ENCODE measurements around the gene TRAPPC4.

GRCh38 chr11:118998822-118999221 lies 19.7 kb upstream of the TRAPPC4 start:
- TF ChIP-seq, protein P1, sequence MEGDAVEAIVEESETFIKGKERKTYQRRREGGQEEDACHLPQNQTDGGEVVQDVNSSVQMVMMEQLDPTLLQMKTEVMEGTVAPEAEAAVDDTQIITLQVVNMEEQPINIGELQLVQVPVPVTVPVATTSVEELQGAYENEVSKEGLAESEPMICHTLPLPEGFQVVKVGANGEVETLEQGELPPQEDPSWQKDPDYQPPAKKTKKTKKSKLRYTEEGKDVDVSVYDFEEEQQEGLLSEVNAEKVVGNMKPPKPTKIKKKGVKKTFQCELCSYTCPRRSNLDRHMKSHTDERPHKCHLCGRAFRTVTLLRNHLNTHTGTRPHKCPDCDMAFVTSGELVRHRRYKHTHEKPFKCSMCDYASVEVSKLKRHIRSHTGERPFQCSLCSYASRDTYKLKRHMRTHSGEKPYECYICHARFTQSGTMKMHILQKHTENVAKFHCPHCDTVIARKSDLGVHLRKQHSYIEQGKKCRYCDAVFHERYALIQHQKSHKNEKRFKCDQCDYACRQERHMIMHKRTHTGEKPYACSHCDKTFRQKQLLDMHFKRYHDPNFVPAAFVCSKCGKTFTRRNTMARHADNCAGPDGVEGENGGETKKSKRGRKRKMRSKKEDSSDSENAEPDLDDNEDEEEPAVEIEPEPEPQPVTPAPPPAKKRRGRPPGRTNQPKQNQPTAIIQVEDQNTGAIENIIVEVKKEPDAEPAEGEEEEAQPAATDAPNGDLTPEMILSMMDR (conservative IDR thresholded peaks at IDR 0.05; ENCODE audit: low read depth, low read length), result no peak
- TF ChIP-seq EZH2 (IDR thresholded peaks at IDR 0.05; ENCODE audit: borderline replicate concordance, low read depth, low read length, poor library complexity, severe bottlenecking), result no peak

Data from A673 (cell line).